Neutrophil (primary cell): ENCODE measurements around the gene MS4A2.
"Not testable (repeated sequence)": the region's sequence is repeated elsewhere in the genome, so short reads cannot be mapped to it uniquely, and the experiment has no call there.

Experiments
- H3K27ac ChIP-seq: fragments of 200-600 bp; sonication (generic); 2 replicates; pipeline ENCODE4 v1.5.1; 2016; ENCODE audit warnings: mild to moderate bottlenecking, moderate library complexity
- H3K27me3 ChIP-seq: fragments of 200-600 bp; sonication (generic); 2 replicates; pipeline ENCODE4 v1.6.0; 2016; ENCODE audit warnings: mild to moderate bottlenecking
- H3K36me3 ChIP-seq: fragments of 200-600 bp; sonication (generic); 2 replicates; pipeline ENCODE4 v1.5.1; 2017
- H3K4me1 ChIP-seq, 2 experiments: fragments of 200-600 bp in 1 of 2; sonication (generic) in 1 of 2; 1 replicate in 1 of 2; 2 replicates in 1 of 2; pipeline versions ENCODE4 v1.5.1 to v1.6.1; 2013 to 2016; ENCODE audit warnings: low read depth in 1 of 2, low read length in 1 of 2, mild to moderate bottlenecking in 1 of 2, moderate library complexity in 1 of 2; ENCODE audit not compliant: control insufficient read depth in 1 of 2, insufficient read depth in 1 of 2
- H3K4me3 ChIP-seq, 2 experiments: fragments of 200-600 bp in 1 of 2; sonication (generic) in 1 of 2; 1 replicate in 1 of 2; 2 replicates in 1 of 2; pipeline ENCODE4 v1.5.1; 2013 to 2016; ENCODE audit warnings: low read depth in 1 of 2, low read length in 1 of 2, mild to moderate bottlenecking in 1 of 2, moderate library complexity in 1 of 2
- H3K9me3 ChIP-seq: fragments of 200-600 bp; sonication (generic); 2 replicates; pipeline ENCODE4 v1.5.1; 2016
- CTCF ChIP-seq: fragments of 200-600 bp; sonication (generic); IDR thresholded peaks from 2 replicates; pipeline ENCODE4 v1.5.1; 2016; ENCODE audit warnings: antibody characterized with exemption

MS4A2 gene

GRCh38 chr11:60122414-60123036, 34.1 kb downstream of the MS4A2 start:
- no peaks in the 10 kb centered on the region for H3K9me3 ChIP-seq
- peaks cover 22 to 35% of the 10 kb centered on the region in 2 experiments for H3K4me1 ChIP-seq
- no peaks in the 10 kb centered on the region for H3K36me3 ChIP-seq
- no peak for TF ChIP-seq CTCF
- H3K4me3 ChIP-seq: no peak overlapping the region
- H3K27me3 ChIP-seq: no peaks in the 10 kb centered on the region
- no peak overlapping the region for H3K27ac ChIP-seq

- H3K4me1 ChIP-seq: peaks cover 9 to 16% of the 10 kb centered on the region in 2 experiments
- TF ChIP-seq CTCF: no peak
- no peaks in the 10 kb centered on the region for H3K27me3 ChIP-seq
- H3K27ac ChIP-seq: no peak overlapping the region
- H3K36me3 ChIP-seq: no peaks in the 10 kb centered on the region
- H3K9me3 ChIP-seq: no peaks in the 10 kb centered on the region
- no peak overlapping the region for H3K4me3 ChIP-seq
Observed at GRCh38 chr11:60124802-60125432, 36.5 kb downstream of the MS4A2 start.

GRCh38 chr11:60125956-60126585, 37.6 kb downstream of the MS4A2 start:
- no peak overlapping the region for H3K27ac ChIP-seq
- H3K27me3 ChIP-seq: no peaks in the 10 kb centered on the region
- TF ChIP-seq CTCF: no peak
- H3K4me3 ChIP-seq: no peak overlapping the region
- H3K4me1 ChIP-seq: peaks cover 2 to 4% of the 10 kb centered on the region in 2 experiments
- no peaks in the 10 kb centered on the region for H3K9me3 ChIP-seq
- no peaks in the 10 kb centered on the region for H3K36me3 ChIP-seq

GRCh38 chr11:60127311-60127811, 38.9 kb downstream of the MS4A2 start:
- H3K9me3 ChIP-seq: no peaks in the 10 kb centered on the region
- H3K4me3 ChIP-seq: no peak overlapping the region
- H3K27me3 ChIP-seq: no peaks in the 10 kb centered on the region
- no peak overlapping the region for H3K27ac ChIP-seq
- no peaks in the 10 kb centered on the region for H3K36me3 ChIP-seq
- no peak for TF ChIP-seq CTCF
- H3K4me1 ChIP-seq: no peaks in the 10 kb centered on the region

GRCh38 chr11:60128376-60128775, 39.9 kb downstream of the MS4A2 start:
- Histone ChIP-seq H3K27me3 (no peaks in the 10 kb centered on the region), H3K9me3 (no peaks in the 10 kb centered on the region), H3K4me1 (no peaks in the 10 kb centered on the region), H3K27ac (no peak overlapping the region), H3K36me3 (no peaks in the 10 kb centered on the region), H3K4me3 (no peak overlapping the region)
- TF ChIP-seq CTCF: no peak

- not testable (repeated sequence) for H3K4me1 ChIP-seq
Observed at GRCh38 chr11:60128866-60129265, 40.4 kb downstream of the MS4A2 start.

More at GRCh38 chr11:60128866-60129265, 40.4 kb downstream of the MS4A2 start:
- H3K27me3 ChIP-seq, H3K4me3 ChIP-seq, H3K27ac ChIP-seq, H3K36me3 ChIP-seq, H3K9me3 ChIP-seq: not testable (repeated sequence)
